ENCODE results near the gene SELENON. TPM values are rescaled to one million over a fixed set of nuclear protein-coding genes. Genes with fewer than 3 reads are reported as not detected.

Gene SELENON
- total and polyA plus RNA-seq, 2 of the 13 experiments (the other 11 are each of a cell fraction or from before 2014, with no cell fraction given), result 3.8 to 8.0 TPM

GRCh38 chr1:25799935-25800702, at the start of gene SELENON (continued):
- TF ChIP-seq ATF2 (CRISPR knock-in tag; IDR thresholded peaks at IDR 0.05), result no peak
- no peak for TF ChIP-seq JUND (CRISPR knock-in tag; IDR thresholded peaks at IDR 0.05)
- TF ChIP-seq, protein P1, sequence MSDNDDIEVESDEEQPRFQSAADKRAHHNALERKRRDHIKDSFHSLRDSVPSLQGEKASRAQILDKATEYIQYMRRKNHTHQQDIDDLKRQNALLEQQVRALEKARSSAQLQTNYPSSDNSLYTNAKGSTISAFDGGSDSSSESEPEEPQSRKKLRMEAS (IDR thresholded peaks at IDR 0.05), result peak; percentile 38; the same call in 1 of the 2 replicates
- no peak for TF ChIP-seq ZHX2 (IDR thresholded peaks at IDR 0.05; ENCODE audit: low read depth)
- TF ChIP-seq ZHX2 (CRISPR knock-in tag; IDR thresholded peaks at IDR 0.05; ENCODE audit: borderline replicate concordance), result no peak
- no peak for TF ChIP-seq ZKSCAN1 (IDR thresholded peaks at IDR 0.05; ENCODE audit: low read length)
- no peak for TF ChIP-seq ZNF709 (CRISPR knock-in tag; IDR thresholded peaks at IDR 0.05)
- no peak for TF ChIP-seq ZNF891 (CRISPR knock-in tag; IDR thresholded peaks at IDR 0.05)
- peak; percentile 15; the same call in 1 of the 2 replicates for TF ChIP-seq GABPA (IDR thresholded peaks at IDR 0.05; ENCODE audit: low read depth, low read length)
- TF ChIP-seq GABPA (CRISPR knock-in tag; IDR thresholded peaks at IDR 0.05; ENCODE audit: low read depth), result no peak
- TF ChIP-seq, protein P2, sequence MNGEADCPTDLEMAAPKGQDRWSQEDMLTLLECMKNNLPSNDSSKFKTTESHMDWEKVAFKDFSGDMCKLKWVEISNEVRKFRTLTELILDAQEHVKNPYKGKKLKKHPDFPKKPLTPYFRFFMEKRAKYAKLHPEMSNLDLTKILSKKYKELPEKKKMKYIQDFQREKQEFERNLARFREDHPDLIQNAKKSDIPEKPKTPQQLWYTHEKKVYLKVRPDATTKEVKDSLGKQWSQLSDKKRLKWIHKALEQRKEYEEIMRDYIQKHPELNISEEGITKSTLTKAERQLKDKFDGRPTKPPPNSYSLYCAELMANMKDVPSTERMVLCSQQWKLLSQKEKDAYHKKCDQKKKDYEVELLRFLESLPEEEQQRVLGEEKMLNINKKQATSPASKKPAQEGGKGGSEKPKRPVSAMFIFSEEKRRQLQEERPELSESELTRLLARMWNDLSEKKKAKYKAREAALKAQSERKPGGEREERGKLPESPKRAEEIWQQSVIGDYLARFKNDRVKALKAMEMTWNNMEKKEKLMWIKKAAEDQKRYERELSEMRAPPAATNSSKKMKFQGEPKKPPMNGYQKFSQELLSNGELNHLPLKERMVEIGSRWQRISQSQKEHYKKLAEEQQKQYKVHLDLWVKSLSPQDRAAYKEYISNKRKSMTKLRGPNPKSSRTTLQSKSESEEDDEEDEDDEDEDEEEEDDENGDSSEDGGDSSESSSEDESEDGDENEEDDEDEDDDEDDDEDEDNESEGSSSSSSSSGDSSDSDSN (CRISPR knock-in tag; IDR thresholded peaks at IDR 0.05), result peak; percentile 51; the same call in 1 of the 2 replicates
- peak; percentile 63; the same call in 1 of the 2 replicates for TF ChIP-seq GABPB1 (CRISPR knock-in tag; IDR thresholded peaks at IDR 0.05)
- no peak for TF ChIP-seq ZNF234 (CRISPR knock-in tag; conservative IDR thresholded peaks at IDR 0.05)
- TF ChIP-seq ZNF557 (CRISPR knock-in tag; IDR thresholded peaks at IDR 0.05), result no peak
- no peak for TF ChIP-seq DMAP1 (CRISPR knock-in tag; IDR thresholded peaks at IDR 0.05)
- no peak for TF ChIP-seq THAP11 (CRISPR knock-in tag; IDR thresholded peaks at IDR 0.05)
- TF ChIP-seq SP4 (CRISPR knock-in tag; IDR thresholded peaks at IDR 0.05), result peak; percentile 43; the same call in 1 of the 2 replicates
- no peak for TF ChIP-seq HNRNPLL (IDR thresholded peaks at IDR 0.05; ENCODE audit: low read depth, low read length, poor library complexity, severe bottlenecking)
- TF ChIP-seq ZNF468 (CRISPR knock-in tag; IDR thresholded peaks at IDR 0.05), result no peak
- no peak for TF ChIP-seq FOXM1 (CRISPR knock-in tag; IDR thresholded peaks at IDR 0.05)
